ENCODE results near the gene HOXA6.

The HOXA6 gene

DNA sequence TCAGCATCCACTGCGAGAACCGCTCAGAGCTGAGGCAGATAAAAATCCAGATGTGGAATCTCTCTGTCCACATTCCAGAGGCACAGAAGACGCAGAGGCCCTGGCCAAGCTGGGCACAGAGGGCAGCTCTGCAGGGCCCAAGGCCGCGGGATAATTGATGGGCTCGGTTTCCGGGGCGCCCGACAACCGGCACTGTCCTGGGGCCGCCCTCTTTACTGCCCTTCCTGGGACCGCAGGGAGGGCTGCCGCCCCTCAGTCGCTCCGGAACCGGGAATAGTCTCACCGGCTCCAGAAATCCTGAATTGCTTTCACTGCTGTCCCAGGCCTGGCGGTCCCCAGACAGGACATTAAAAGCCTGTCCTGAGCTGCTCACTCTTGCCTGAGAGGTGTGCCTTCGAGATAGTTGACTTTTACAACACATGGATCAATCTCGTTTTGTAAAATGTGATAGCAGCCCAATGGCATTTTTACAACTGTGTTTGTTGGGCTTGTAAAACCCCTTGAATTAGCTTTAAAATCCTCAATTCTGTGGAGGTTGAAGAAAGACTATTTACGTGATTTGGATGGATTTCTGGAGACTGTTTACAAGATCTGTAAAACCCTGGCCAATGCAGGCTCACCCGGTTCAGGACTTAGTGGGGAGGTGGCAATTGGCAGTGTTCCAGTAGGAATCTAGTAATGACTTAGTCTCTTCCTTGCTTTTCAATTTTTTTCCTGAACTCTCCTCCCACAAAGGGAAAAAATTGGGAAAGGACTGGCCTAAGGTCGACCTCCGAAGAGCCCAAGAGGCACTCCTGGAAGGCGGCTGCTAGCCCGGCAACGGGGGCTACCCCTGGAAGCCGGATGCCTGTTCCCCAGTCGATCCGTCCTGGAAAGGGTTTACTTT is 1.4 kb upstream of the HOXA6 start:
- no peak for DNase-seq

DNA sequence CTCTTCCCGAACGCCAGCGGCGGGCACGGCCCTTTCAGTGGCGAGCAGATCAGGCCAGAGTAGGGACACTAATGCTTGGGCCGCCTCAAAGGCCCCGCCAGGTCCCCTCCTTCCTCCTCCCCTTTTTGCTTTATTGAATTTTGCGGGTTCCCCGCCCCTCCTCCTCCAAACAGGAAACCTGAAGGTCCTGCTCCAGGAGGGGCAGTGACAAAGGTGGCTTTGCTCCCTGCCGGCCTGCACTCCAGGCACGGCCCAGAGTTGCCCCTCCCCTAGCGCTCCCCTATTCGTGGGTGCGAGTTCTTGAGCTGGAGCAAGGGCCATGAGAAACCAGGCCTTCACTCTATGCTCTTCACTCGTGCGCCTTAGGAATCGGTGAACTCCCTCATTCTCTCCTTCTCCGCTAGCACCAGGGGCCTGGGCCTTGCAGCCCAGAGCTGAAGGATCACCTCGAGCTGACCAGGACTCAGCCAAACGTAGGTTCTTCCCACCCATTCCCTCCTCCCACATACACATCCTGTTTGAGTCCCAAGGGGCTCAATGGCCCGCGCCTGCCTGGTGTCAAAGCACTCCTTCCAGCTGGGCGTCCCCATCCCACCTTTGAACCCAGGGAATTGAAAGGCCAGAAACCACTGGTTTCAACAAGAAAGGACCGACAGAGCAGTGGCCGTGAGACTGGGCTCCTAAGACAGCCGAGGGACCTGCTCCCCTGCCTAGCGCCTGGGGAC is 619 bp upstream of the HOXA6 start:
- DNase-seq, result no peak

DNA sequence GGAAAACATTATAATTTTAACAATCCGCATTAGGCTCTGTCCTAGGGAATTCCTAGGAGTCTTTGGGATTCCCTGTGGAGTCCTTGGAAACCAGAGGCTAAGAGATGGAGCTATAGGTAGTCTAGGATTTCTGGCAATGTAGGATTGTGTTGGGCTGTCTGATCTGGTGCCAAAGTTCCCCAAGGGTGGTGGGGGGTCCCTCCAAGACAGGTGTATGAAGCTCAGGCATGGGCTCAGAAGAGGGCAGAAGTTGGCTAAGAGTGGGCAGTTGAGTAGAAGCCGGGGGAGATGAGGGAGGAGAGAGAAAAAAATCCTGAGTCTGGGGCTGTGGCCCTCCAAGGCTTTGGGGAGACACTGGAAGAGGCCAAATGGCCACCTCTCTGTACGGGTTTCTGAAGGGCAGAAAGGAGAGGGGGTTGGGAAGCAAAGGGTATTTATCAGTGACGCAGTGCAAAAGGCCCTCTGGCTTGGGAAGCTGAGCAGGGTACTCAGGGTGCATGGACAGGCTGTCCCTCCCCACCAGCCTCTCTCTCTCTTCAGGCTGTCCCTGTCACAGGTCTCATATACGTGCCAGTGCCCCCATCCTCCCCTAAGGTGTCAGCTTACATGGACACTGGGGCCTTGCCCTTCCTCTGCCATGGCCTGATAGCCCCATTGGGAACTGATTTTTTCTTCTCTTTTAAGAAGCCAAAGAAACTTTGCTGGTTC is 929 bp downstream of the HOXA6 start:
- no peak for DNase-seq

DNA sequence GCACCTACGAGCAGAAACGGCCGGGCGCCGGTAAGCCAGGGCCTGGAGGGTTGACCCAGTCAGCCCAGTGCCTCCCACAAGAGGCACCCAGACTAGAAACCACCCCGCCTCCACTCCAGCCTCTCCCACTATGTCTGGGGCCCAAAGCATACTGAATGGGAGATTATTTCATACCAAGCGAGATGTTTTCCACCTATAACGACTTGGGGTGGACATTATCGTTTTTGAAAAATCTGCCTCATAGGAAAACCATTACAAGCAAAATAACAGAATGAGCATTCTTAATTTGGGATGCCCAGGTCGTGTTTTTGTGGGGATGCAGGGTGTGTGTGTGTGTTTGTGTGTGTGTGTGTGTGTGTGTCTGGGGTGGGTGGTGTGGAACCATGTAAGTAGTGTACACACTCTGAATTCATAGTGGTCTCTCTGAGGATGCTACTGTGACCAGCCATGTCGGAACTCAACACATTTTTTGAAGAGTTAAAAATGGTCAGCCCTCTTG is 1.6 kb downstream of the HOXA6 start:
- no peak for DNase-seq

DNA sequence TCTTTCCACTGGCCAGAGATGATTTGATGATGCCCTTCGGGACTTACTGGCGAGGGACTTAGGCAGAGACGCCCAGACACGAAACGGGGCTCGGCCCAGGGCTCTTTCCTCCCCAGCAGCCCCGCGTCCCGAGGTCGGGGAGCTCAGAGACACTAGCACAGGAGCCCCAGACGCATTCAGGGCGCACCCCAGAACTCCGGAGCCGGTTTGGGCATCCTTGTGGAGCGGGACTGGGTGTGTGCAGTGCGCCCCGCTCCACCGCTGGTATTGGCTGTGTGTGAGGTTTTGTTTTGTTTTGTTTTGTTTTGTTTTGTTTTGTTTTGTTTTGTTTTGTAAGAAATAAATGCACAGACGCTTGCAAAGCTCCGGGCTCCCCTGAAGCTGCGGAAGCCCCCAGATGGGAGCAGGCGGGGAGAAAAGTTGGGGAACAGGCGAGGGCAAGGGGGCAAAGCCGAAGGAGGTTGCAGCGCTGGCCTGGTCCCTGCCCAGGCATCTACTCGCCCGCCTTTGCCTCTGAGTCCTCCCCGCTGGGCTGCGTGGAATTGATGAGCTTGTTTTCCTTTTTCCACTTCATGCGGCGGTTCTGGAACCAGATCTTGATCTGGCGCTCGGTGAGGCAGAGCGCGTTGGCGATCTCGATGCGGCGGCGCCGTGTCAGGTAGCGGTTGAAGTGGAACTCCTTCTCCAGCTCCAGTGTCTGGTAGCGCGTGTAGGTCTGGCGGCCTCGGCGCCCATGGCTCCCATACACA is 2.2 kb downstream of the HOXA6 start:
- no peak for DNase-seq

DNA sequence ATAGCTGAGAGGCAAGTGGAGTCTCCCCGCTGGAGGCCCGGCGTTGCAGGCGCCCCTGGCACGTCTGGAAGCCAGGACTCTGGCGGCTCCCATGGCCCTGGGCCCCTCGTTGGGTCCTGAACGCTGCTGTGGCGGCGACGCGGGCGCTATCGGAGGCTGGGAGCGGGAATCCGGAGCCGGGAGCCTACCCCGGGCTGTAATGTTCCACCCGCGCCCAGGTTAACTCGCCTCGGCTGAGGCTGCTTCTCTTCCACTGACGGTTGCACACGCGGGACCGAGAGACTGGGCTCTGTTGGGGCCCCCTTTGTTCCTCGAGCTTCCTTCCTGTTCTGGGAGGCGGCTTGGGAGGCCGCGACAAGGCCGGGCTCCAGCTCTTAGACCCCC is 2.8 kb downstream of the HOXA6 start:
- no peak for DNase-seq

DNA sequence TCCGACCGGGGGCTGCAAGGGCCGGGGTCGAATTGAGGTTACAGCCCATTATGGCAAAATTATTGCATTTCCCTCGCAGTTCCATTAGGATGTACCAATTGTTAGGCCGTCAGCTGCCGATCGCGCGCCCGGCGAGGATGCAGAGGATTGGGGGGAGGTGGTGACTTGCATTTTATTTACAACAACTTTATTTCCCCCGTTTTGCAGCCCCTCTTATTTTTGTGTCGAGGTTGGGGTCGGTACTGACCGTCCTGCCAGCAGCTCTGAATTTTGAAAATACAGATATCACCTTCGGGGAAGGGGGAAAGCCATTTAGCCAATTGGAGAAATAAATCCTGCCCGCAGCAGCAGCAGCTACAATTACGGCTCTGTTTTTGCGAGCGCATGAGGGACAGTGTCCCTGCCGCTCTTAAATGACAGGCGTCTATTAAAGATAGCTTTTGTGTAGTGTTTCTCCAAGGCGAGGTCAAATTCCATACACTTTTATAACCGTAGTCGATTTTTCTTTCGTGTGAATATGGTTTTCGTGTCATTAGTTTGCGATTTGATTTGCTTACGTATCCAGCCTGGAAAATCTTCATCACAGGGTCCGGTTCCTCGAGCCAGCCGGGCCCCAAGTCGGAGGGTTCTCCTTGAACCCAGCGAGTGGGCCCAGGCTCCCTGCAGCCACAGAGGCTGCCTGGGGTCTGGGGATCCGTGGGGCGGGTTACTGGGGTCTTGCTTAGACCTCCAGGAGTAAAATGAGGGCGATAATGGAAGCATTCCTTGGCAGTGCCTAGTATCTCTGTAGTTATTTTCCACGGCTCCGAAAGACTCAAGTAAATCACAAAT is 3.4 kb downstream of the HOXA6 start:
- no peak for DNase-seq

DNA sequence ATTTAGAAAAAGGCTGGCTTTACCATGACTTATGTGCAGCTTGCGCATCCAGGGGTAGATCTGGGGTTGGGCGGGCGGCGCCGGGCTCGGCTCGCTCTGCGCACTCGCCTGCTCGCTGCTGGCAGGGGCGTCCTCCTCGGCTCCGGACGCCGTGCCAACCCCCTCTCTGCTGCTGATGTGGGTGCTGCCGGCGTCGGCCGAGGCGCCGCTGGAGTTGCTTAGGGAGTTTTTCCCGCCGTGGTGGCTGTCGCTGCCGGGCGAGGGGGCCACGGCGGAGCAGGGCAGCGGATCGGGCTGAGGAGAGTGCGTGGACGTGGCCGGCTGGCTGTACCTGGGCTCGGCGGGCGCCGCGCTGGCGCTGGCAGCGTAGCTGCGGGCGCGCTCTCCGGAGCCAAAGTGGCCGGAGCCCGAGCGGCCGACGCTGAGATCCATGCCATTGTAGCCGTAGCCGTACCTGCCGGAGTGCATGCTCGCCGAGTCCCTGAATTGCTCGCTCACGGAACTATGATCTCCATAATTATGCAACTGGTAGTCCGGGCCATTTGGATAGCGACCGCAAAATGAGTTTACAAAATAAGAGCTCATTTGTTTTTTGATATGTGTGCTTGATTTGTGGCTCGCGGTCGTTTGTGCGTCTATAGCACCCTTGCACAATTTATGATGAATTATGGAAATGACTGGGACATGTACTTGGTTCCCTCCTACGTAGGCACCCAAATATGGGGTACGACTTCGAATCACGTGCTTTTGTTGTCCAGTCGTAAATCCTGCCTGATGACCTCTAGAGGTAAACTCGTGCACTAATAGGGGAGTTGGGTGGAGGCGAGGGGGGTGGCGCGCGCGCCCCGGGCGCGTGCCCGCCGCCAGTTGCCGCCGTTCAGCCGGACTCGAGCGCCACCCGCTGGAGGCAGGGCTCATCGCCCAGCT is 4.3 kb downstream of the HOXA6 start, which contains the start of gene HOXA5:
TSS of gene HOXA5 (minus strand) at position 659 of the 927 bp plus-strand sequence. CDS start at position 585, 74 bp downstream.
- no peak for DNase-seq

DNA sequence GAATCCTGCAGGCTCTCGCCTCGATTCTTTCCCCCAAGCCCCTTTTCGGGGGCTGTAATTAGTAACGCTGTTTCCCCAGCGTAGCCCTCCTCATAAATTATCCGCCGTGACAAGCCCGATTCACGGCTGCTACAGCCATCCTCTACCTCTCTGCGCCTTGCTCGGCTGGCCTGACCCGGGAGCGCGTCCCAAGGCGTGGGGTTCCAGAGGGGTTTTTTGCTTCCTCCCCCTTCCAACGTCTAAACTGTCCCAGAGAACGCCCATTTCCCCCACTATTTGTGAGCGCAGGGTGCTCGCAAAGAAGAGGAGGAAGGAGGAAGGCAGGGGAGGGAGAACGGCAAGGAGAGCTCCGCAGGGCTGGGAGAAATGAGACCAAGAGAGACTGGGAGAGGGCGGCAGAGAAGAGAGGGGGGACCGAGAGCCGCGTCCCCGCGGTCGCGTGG is 5.0 kb downstream of the HOXA6 start:
- no peak for DNase-seq

DNA sequence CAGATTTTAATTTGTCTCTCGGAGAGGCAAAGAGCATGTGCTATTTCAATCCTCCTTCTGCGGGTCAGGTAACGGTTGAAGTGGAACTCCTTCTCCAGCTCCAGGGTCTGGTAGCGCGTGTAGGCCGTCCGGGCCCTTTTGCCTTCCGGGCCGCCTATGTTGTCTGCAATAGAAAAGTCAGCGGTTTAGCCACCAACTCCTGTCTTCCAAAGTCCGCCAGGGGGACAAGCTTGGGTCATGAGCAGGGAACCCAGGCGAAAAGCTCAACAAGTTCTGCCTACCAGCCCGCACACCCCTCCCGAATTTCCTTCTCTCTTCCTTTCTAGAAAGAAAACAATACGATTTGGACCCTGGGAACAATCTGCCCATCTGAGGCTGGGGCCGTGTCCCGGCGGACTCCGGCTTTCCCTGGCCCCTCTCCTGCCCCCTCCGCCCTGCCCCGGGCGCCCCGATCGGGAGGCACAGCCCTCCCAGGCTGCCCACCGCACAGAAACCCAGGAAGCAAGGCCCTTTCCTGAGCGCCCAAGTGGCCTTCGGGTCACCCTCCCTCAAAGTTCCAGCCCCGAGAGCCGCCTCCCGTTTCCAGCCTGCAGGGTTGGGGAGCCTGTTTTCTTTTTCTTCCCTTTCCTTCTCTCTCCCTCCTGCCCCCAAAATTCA is 5.5 kb downstream of the HOXA6 start:
- no peak for DNase-seq

DNA sequence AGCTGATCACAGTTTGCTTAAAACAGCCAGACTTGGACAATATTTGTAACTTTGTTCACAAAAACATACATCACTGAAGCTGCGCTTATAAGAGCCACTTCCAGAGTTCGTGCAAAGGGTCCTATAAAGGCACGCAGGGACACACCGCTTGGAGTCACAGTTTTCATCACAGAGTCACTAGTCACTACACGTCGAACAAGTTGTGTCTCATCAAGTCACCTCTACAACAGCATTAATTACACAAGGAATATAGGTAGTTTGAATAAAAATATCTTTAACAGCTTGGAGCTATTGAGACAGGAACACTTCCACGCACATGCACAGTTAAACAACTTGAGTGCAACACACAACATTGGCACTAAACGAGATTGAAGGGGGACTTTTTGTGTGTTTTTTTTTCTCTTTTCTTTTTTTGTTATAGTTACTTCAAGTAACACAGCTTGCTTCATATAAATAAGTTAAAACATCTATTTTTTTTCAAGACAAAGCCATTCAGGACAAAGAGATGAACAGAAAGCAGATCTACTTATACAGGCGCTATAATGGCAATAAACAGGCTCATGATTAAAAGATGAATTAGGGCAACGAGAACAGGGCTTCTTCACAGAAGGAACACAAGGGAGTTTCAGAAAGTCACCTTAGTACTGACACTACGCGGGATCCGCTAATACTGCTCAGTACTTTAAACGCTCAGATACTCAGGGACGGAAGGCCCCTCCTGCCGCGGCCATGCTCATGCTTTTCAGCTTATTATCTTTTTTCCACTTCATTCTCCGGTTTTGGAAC is 6.2 kb downstream of the HOXA6 start:
- DNase-seq, result no peak

DNA sequence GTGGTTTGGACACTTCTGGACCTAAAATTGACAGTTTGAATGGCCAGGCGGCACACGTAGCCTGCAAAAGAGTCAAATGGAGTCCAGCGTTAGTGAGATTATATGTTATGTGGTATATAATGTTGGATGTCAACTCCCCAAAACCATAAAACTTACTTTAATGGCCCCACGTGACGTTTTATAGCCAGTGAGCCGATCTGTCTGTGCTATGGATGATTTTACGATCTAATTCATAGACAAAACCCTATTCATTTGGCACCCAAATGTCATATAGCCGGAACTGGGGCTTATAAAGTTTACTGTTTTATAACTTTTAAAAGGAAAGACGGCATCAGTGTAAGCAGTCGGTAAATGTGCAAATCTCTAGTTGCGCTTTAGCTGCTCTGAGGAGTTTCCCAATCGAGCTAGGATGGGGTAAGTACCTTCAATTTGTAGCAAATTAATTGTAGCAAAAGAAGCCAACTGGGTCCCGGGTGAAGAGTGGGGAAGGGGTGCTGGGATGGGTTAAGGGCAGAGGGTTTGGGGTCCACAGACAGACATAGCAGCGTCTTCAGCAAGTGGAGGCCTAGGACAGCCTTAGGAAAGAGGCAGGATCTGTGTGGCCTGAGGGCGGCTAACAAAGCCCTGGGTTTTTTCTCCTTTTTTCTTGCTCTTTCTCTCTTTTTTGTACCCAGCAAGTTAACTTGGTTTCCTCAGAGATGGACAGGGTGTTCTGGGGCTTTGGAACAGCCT is 7.3 kb downstream of the HOXA6 start:
- no peak for DNase-seq

DNA sequence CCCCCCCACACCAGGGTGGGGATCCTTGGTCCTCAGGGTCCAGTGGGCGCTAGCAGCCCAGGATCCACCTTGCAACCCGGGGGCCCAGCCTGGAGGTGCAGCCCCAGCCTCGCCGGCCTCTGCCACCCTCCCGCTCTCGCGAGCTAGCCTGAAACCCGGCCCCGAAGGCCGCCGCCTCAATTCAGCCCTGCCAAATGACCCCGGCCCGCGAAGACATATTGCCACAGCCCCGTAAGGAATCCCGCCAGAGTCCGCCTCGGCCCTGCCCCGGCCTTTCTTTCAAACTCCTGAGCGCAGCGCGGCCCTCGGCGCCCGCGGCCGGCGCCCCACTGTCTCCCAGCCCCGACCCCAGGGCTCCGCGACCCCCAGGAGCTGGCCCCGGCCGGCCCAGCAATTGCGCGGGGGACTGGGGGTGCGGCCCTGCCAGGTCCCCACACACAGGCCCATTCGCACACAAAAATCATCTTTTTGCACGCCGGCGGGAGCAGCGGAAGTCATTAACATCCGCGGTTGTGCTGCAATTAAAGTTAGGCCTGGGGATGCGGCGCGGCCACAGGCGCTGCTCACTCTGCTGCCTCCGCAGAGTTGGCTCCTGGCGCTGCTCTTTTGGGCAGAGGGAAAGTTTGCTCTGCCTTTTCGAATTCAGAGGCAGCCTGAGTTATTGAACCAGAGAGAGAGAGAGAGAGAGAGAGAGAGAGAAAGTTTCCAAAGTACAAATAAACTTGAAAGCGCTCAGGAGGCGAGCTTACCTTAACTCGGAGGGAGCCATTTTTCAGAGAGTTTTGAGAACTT is 8.0 kb downstream of the HOXA6 start:
- DNase-seq, result no peak

DNA sequence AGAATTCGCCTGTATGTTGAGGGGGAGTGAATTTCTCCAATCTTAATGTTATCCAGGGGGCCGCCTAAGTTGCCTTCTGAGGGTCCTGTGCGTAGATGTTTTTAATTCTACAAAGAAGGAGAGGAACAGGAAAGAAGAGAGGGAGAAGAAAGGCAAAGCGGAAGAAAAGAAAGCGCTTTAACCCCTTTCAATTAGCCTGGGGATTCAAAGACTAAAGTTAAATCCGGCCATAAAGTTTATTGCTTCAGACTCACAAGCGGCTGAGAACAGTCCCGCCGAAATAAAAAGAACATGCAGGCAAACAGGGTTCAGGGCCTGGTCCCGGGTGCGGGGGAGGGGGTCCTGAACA is 8.6 kb downstream of the HOXA6 start:
- no peak for DNase-seq

DNA sequence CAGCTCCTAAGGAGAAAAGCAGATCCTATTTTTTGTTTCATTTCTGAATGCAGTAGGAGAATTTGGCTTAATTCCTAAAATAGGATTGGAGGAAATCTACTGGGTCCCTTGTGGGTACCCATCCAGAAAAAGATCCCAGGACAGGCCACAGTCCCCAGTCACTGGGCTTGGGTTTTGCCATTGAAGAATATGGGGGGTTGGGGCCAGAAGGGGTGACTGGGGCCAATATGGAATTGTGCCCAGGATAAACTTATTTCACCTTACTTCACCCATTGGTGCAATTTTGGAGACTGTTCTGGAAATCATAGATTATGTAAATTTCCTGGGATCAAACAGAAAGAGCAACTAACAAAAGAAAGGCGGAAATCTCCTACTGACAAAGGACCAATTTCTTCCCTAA is 9.1 kb downstream of the HOXA6 start:
- no peak for DNase-seq

DNA sequence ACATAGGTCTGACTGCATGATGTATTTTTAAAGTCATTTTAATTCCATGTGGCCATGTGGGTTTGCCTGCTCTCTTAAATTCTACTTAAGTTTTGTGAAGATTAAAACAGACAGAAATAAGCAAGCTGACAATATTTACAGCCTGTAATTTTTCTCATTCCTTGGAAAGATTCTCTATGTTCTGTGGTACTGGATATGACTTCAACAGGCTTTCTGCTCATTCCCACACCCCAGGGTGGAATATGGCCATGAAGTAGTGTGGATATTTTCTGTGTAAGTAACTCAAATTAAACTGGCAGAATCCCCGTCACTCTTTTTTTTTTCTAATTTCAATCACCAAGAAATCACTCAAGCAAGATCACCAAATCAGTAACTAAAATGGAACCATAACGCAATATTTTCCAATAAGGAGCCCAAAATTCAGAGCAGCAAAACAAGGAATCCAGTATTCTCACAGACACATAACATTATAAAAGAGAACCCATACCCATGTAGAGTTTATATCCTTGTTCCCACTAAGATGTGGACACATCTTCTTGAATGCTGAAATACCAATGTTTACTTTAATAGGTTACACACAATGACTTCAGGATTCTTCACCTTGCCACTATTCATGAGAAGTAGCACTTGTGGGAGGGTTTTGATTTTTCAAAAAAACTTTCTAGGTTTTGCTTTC is 9.8 kb downstream of the HOXA6 start:
- no peak for DNase-seq

DNA sequence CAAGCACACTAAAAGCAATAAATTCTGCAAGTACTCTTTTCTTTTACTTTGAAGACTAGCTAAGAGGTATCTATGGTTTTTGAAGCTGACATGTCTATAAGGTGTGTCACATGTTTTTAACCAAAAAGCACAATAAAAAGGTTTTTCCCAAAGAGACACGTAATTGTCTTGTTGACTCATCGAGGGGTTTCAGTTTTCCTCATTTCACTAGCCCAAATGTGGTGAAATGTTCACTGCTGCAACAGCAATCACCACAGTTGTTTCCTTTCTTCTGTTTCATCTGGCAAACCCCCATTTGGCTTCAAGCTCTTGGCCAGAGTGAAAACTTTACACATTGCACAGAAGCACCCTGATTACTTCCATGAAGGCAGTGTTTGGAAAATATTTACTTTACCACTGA is 13.2 kb downstream of the HOXA6 start:
- no peak for DNase-seq
